GM12874 (cell line): ENCODE data around the gene SPO11.

Experiments
- TF ChIP-seq, protein P1 (sequence below): IDR thresholded peaks from 2 replicates; pipeline ENCODE4 v1.5.1; 2011; ENCODE audit warnings: low read depth, mild to moderate bottlenecking, control low read depth, low read length, moderate library complexity; ENCODE audit not compliant: insufficient read depth

The SPO11 gene

DNA sequence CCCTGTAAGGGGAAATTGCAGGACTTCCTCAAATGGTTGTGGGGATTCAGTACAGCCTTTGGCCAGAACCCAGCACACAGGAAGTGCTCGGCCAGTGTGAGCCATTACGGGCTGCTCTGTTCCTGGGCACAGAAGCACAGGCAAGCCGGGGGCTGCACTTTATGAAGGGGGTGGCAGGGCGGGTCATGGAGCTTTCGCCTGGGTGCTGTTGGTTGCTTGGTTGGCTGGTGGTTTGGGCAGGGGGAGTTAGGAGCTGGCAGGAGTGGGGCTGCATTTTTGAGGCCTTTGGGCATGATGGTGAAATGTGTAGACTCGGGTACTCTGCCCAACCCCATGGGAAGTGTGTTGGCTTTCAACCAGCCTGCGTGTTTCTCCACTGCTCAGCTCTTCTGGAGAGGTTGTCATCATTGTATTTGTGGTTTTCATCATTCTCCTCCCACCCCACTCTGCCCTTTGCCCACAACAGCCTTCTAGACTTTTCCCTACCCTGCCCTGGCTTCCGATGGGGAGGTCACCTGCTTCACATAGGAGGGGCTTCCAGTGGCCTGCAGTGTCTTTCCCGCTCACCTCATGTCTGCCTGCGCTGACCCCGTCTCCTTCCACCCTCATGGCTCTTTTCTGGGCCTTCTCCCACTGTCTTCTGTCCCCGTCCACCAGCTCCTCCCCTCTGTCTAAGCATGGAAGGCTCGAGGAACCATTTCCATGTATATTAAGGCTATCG, 45.5 kb downstream of the SPO11 start:
- TF ChIP-seq, protein P1, sequence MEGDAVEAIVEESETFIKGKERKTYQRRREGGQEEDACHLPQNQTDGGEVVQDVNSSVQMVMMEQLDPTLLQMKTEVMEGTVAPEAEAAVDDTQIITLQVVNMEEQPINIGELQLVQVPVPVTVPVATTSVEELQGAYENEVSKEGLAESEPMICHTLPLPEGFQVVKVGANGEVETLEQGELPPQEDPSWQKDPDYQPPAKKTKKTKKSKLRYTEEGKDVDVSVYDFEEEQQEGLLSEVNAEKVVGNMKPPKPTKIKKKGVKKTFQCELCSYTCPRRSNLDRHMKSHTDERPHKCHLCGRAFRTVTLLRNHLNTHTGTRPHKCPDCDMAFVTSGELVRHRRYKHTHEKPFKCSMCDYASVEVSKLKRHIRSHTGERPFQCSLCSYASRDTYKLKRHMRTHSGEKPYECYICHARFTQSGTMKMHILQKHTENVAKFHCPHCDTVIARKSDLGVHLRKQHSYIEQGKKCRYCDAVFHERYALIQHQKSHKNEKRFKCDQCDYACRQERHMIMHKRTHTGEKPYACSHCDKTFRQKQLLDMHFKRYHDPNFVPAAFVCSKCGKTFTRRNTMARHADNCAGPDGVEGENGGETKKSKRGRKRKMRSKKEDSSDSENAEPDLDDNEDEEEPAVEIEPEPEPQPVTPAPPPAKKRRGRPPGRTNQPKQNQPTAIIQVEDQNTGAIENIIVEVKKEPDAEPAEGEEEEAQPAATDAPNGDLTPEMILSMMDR, result no peak

DNA sequence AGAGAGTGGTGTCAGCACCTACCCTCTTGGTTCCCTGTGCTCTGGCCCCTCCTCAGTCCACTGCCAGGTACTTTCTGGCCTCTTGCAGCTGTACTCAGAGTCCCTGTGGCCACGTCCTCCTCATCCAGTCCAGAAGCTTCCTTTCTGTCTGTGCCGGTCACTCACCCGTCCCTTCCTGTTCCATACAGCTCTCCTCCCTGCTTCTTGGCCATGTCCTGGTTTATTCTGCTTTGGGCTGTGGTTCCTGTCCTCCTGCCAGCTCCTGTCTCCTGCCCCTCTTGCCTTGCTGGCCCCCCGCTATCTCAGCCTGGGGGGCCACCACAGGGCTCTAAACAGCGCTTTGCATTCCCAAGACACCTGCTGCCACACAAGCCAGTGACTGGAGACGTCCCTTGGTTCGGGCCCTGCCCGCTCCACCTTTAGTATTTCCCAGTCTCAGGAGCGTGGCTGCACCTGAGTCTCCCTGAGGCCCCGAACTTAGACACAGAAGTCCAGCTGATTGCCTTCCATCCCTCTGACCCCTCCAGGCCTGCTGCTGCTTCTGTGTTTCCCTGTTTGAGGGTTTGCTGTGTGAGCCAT, 46.1 kb downstream of the SPO11 start:
- TF ChIP-seq, protein P1, result no peak

DNA sequence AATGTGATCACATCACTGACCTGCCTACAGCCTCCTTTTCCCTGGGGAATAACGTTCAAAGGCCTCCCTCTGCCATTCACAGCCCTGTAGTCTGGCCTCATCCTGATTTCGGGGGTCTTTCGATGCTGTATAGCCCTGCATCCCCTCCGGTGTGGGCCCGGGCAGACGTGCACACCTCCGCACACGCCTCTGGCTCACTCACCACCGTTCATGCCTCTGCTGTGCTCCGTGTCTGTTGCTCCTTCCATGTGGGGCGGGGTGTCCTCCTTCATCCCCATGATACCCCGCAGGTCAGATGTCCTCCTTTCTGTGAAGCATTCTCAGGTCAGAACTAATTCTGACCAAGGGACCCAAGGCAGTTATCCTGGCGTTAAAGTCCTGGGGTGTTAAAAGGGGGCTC, 47.7 kb downstream of the SPO11 start:
- TF ChIP-seq, protein P1, result no peak

DNA sequence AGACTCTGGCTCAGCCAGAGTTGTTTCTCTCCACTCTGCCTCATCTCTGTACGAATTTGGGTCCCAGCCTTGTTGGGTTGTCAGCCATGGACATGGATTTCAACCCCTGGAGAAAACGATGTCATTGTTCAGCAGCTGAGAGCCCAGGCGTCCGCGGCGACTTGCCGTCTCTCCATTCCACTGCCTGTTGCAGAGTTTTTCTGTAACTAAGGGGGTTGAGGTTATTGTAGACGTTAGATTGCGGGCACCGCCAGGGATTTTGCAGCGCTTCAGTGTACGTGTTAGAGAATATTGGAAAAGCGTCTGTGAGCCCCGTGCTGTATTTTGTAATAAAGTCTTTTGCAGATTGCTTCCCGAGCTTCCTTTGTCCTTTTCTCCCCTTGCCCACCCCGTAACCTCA, 48.5 kb downstream of the SPO11 start:
- TF ChIP-seq, protein P1, result no peak

DNA sequence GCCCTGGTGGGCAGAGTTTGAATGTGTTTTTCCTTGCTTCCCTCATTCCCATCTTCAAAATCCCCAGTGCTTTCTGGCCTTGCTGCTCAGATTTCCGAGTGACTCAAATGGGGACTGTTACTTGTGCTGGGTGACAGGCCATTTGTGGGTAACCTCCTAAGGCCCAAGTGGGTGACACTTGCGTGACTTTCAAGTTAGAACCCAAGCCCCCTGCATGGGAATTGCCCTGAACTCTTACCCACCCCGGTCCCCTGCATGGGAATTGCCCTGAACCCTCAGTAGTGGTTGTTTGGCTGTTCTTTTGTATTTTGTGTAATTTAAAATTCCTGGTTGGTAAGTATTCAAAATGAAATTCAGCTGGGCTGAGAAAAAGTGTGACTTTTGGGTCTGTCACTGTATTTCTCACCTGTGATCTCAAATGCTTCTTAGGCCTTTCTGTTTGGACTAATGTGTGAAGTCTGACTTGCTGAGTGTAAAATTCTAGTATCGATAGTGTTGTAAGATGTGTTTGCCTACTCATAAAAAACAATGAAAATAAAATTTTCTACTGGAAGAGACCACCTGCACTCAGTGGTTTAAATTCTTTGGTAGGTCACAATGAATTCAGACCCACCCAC, 49.2 kb downstream of the SPO11 start:
- TF ChIP-seq, protein P1, result no peak

DNA sequence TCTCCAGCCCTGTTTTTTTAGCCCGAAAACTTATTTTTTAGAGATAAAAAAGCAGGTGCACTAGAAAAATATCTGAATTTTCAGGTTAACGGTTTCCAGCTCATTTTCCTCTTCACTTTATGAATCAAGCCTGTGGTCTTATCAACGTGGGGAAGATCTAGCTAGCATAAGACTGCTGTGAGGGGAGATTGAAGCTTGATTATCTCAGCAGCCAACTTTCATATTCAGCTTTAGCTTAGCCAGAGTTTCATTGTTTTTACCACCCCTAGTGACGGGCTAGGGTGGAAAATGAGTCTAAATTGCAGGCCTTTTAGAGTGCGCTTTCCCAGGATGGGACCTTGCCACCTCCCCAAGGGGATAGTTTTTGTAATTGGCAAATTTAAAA, 49.7 kb downstream of the SPO11 start:
- TF ChIP-seq, protein P1, result no peak

DNA sequence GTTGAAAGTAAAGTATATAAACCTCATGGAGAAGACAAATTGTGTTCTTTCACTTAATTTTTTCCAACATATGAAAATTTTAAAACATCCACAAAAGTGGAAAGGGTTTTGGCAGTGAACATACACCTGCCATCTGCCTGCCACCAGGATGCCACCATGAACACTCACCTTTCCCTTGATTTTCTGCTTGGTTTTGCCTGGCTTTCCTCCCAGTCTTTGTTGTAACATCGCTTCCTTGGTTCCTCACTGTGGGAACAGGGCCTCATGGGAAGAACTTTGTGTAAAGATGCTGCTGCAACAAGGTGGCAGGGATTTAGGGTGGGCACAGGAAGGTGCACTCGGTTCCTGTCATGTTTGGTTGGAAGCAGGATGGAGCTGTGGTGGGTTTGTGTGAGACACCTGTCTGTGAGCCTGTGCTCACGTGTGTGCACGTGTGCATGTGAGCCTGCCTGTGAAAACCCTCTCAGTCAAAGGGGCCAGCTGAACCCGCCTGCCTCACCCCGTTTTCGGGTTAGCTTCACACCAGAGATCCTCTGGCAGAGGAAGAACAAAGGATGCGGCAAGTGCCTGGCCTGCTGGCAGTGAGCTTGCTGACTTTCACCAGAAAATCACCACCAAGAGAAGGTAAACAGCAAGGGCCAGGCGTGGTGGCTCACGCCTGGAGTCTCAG, 50.6 kb downstream of the SPO11 start:
- TF ChIP-seq, protein P1, result no peak
